H1 (cell line): Measurements from ENCODE around the gene GALNT15. TPM values are rescaled to one million over a fixed set of nuclear protein-coding genes. Genes with fewer than 3 reads are reported as not detected.

Source experiments
- CTCF ChIA-PET: fragments of 300-600 bp; sonication (Branson Sonifier 250); formaldehyde crosslinking; loops from one replicate; lab custom pipeline; 2021; ENCODE audit not compliant: partially characterized antibody; lab: Charles Lee
- POLR2A ChIA-PET: fragments of 300-600 bp; sonication (Branson Sonifier 250); formaldehyde crosslinking; loops from one replicate; lab custom pipeline; 2021; ENCODE audit warnings: inconsistent platforms; ENCODE audit not compliant: partially characterized antibody; lab: Charles Lee
- DNase-seq, 2 experiments: peaks; one replicate each; pipeline versions ENCODE4 v3.0.0 to v3.0.0-alpha.2; 2010 to 2022; ENCODE audit warnings: low spot score in 2 of 2, low read depth in 1 of 2, mixed read lengths in 1 of 2
- FAIRE-seq: peaks from 2 replicates; lab custom pipeline; 2011; peaks lifted over from hg19 to GRCh38; lab: Jason Lieb, UNC
- H2AFZ ChIP-seq: 2 replicates; pipeline ENCODE4 v1.8.1; 2012; ENCODE audit warnings: low read length, inconsistent platforms
- H2AK5ac ChIP-seq: 2 replicates; pipeline ENCODE4 v1.6.1; 2013; ENCODE audit warnings: low read depth, low read length
- H2BK120ac ChIP-seq: replicated peaks from 2 replicates; pipeline ENCODE3; 2013; ENCODE audit warnings: low read depth, low read length, inconsistent platforms
- H2BK12ac ChIP-seq: 2 replicates; pipeline ENCODE4 v1.6.1; 2013; ENCODE audit warnings: low read depth, low read length
- H2BK15ac ChIP-seq: 2 replicates; pipeline ENCODE4 v1.6.1; 2013; ENCODE audit warnings: low read length
- H2BK20ac ChIP-seq: 2 replicates; pipeline ENCODE4 v1.6.1; 2013; ENCODE audit warnings: low read length
- H2BK5ac ChIP-seq: 2 replicates; pipeline ENCODE4 v1.6.1; 2013; ENCODE audit warnings: low read depth, low read length
- H3K14ac ChIP-seq: 2 replicates; pipeline ENCODE4 v1.6.1; 2013; ENCODE audit warnings: inconsistent platforms; ENCODE audit not compliant: insufficient read length
- H3K18ac ChIP-seq: 2 replicates; pipeline ENCODE4 v1.6.1; 2013; ENCODE audit warnings: low read length; ENCODE audit errors: extremely low read depth
- H3K23ac ChIP-seq: 2 replicates; pipeline ENCODE4 v1.6.1; 2013; ENCODE audit warnings: inconsistent platforms; ENCODE audit not compliant: insufficient read length
- H3K23me2 ChIP-seq: 2 replicates; pipeline ENCODE4 v1.6.1; 2013; ENCODE audit warnings: low read depth, low read length
- H3K27ac ChIP-seq: 2 replicates; pipeline ENCODE4 v1.6.1; 2011; ENCODE audit warnings: low read depth, low read length, inconsistent platforms
- H3K27me3 ChIP-seq, 4 experiments: replicated peaks in 1 of 4; 1 replicate in 1 of 4; 2 replicates in 3 of 4; pipeline versions ENCODE4 v1.6.1 to v1.8.1; 2011 to 2013; ENCODE audit warnings: low read length in 3 of 4, mild to moderate bottlenecking in 3 of 4, inconsistent platforms in 2 of 4, mixed read lengths in 2 of 4, moderate library complexity in 1 of 4; ENCODE audit not compliant: control insufficient read depth in 3 of 4, insufficient read depth in 3 of 4; ENCODE audit errors: extremely low read depth in 1 of 4
- H3K36me3 ChIP-seq, 4 experiments: 2 replicates each; pipeline versions ENCODE4 v1.6.1 to v1.8.1; 2011 to 2013; ENCODE audit warnings: mild to moderate bottlenecking in 4 of 4, low read length in 3 of 4, moderate library complexity in 2 of 4, control low read depth in 1 of 4, inconsistent platforms in 1 of 4; ENCODE audit not compliant: insufficient read depth in 4 of 4, control insufficient read depth in 2 of 4
- H3K4ac ChIP-seq: replicated peaks from 2 replicates; pipeline ENCODE3; 2013; ENCODE audit warnings: low read length, low read depth, mixed read lengths, inconsistent platforms; ENCODE audit not compliant: insufficient read length
- H3K4me1 ChIP-seq, 4 experiments: replicated peaks in 1 of 4; 1 replicate in 1 of 4; 2 replicates in 3 of 4; pipeline versions ENCODE4 v1.6.1 to v1.8.1; 2011 to 2013; ENCODE audit warnings: low read length in 3 of 4, inconsistent platforms in 2 of 4, mixed read lengths in 1 of 4; ENCODE audit not compliant: insufficient read depth in 4 of 4, control insufficient read depth in 3 of 4
- H3K4me2 ChIP-seq, 2 experiments: 2 replicates each; pipeline versions ENCODE4 v1.6.1 to v1.8.1; 2011 to 2013; ENCODE audit warnings: low read depth in 2 of 2, low read length in 2 of 2, control low read depth in 1 of 2, inconsistent platforms in 1 of 2, mild to moderate bottlenecking in 1 of 2; ENCODE audit not compliant: insufficient read depth in 1 of 2
- H3K4me3 ChIP-seq, 4 experiments: fragments of 200-600, 300-600 bp in 1 of 4; sonication (generic), shearing (Covaris generic), sonication (Bioruptor Twin) in 1 of 4; 2 replicates each; pipeline versions ENCODE4 v1.5.1 to v1.8.1; 2011 to 2016; ENCODE audit warnings: low read length in 4 of 4, low read depth in 3 of 4, control low read depth in 2 of 4, inconsistent platforms in 2 of 4, mild to moderate bottlenecking in 2 of 4, mixed read lengths in 1 of 4, moderate library complexity in 1 of 4; ENCODE audit not compliant: insufficient read depth in 2 of 4; ENCODE audit errors: extremely low read depth in 1 of 4
- H3K56ac ChIP-seq: replicated peaks from 2 replicates; pipeline ENCODE3; 2013; ENCODE audit warnings: low read depth, mild to moderate bottlenecking, mixed read lengths, low read length, inconsistent platforms; ENCODE audit not compliant: insufficient read length
- H3K79me1 ChIP-seq: 2 replicates; pipeline ENCODE4 v1.6.1; 2013; ENCODE audit warnings: low read depth, low read length, control low read depth
- H3K79me2 ChIP-seq, 2 experiments: 2 replicates each; pipeline versions ENCODE4 v1.6.1 to v1.8.1; 2012 to 2013; ENCODE audit warnings: low read length in 2 of 2, mild to moderate bottlenecking in 2 of 2, inconsistent platforms in 1 of 2; ENCODE audit not compliant: insufficient read depth in 2 of 2, control insufficient read depth in 1 of 2
- H3K9ac ChIP-seq, 4 experiments: replicated peaks in 1 of 4; 1 replicate in 1 of 4; 2 replicates in 3 of 4; pipeline versions ENCODE4 v1.6.1 to v1.8.1; 2011 to 2013; ENCODE audit warnings: low read depth in 3 of 4, low read length in 3 of 4, control low read depth in 2 of 4, mild to moderate bottlenecking in 2 of 4, moderate library complexity in 2 of 4, inconsistent platforms in 1 of 4; ENCODE audit errors: extremely low read depth in 1 of 4
- H3K9me3 ChIP-seq, 2 experiments: 2 replicates each; pipeline versions ENCODE4 v1.6.1 to v1.8.1; 2012 to 2013; ENCODE audit warnings: mild to moderate bottlenecking in 2 of 2, moderate library complexity in 2 of 2, control low read depth in 1 of 2, inconsistent platforms in 1 of 2, low read depth in 1 of 2, low read length in 1 of 2, mixed read lengths in 1 of 2; ENCODE audit not compliant: insufficient read depth in 2 of 2
- H4K20me1 ChIP-seq, 2 experiments: replicated peaks in 1 of 2; 2 replicates each; pipeline versions ENCODE3 to v1.8.1; 2011 to 2013; ENCODE audit warnings: inconsistent platforms in 2 of 2, low read length in 2 of 2, mild to moderate bottlenecking in 1 of 2; ENCODE audit not compliant: insufficient read depth in 2 of 2, control insufficient read depth in 1 of 2
- H4K5ac ChIP-seq: 2 replicates; pipeline ENCODE4 v1.6.1; 2013; ENCODE audit warnings: low read length, low read depth, mixed read lengths, inconsistent platforms; ENCODE audit not compliant: insufficient read length
- H4K8ac ChIP-seq: 2 replicates; pipeline ENCODE4 v1.8.0; 2013; ENCODE audit warnings: mild to moderate bottlenecking, moderate library complexity, low read length, inconsistent platforms; ENCODE audit not compliant: insufficient read depth; ENCODE audit errors: extremely low read depth
- H4K91ac ChIP-seq: replicated peaks from 2 replicates; pipeline ENCODE3; 2013; ENCODE audit warnings: low read length, mixed read lengths, inconsistent platforms; ENCODE audit not compliant: insufficient read length
- ASH2L ChIP-seq: fragments of 200-600, 300-600 bp; sonication (generic); IDR thresholded peaks from one replicate; pipeline ENCODE4 v1.7.1; 2017; ENCODE audit warnings: low read length
- CBX8 ChIP-seq: fragments of 300-800, 300-1000 bp; sonication (generic); IDR thresholded peaks from 2 replicates; pipeline ENCODE4 v1.7.1; 2016; ENCODE audit warnings: low read depth, low read length, borderline replicate concordance
- CEBPB ChIP-seq: IDR thresholded peaks from 2 replicates; pipeline ENCODE4 v1.6.1; 2012; ENCODE audit warnings: low read depth, low read length
- EP300 ChIP-seq, 2 experiments: IDR thresholded peaks; 1 replicate in 1 of 2; 2 replicates in 1 of 2; pipeline ENCODE4 v1.6.1; 2011 to 2012; ENCODE audit warnings: low read depth in 2 of 2, low read length in 2 of 2, mild to moderate bottlenecking in 2 of 2, borderline replicate concordance in 1 of 2, inconsistent platforms in 1 of 2, moderate library complexity in 1 of 2
- JUND ChIP-seq: IDR thresholded peaks from 2 replicates; pipeline ENCODE4 v1.6.1; 2011; ENCODE audit warnings: mild to moderate bottlenecking, improper control_type of control experiment, low read length
- SIRT6 ChIP-seq: IDR thresholded peaks from one replicate; pipeline ENCODE4 v1.7.1; 2012; ENCODE audit warnings: low read length, inconsistent platforms
- SP2 ChIP-seq: IDR thresholded peaks from 2 replicates; pipeline ENCODE4 v1.6.1; 2012; ENCODE audit warnings: mild to moderate bottlenecking, low read length, inconsistent platforms
- SUZ12 ChIP-seq: fragments of 200-600 bp; sonication (generic); IDR thresholded peaks from 2 replicates; pipeline ENCODE4 v1.6.1; 2012; ENCODE audit warnings: mild to moderate bottlenecking, inconsistent platforms, low read length, moderate library complexity, mixed read lengths
- TBP ChIP-seq: IDR thresholded peaks from 2 replicates; pipeline ENCODE4 v1.6.1; 2011; ENCODE audit warnings: low read depth, low read length, improper control_type of control experiment
- TEAD4 ChIP-seq: IDR thresholded peaks from 2 replicates; pipeline ENCODE4 v1.6.1; 2012; ENCODE audit warnings: low read depth, low read length, inconsistent platforms, mixed read lengths
- USF2 ChIP-seq: IDR thresholded peaks from 2 replicates; pipeline ENCODE4 v1.6.1; 2011; ENCODE audit warnings: low read length, improper control_type of control experiment
- WGBS, 2 experiments: shearing (Covaris generic) in 1 of 2; methylation state at CpG; one replicate each; pipeline versions ENCODE4 v1.1.6 to v1.1.7; 2013 to 2015; ENCODE audit warnings: low lambda C conversion rate in 2 of 2, mixed read lengths in 2 of 2, inconsistent platforms in 1 of 2, low coverage in 1 of 2, missing lambda C conversion rate in 1 of 2; ENCODE audit not compliant: insufficient replicate concordance in 2 of 2, insufficient coverage in 1 of 2, insufficient read length in 1 of 2; ENCODE audit errors: extremely low coverage in 1 of 2, missing lambda C conversion rate in 1 of 2; 5-methylcytosine and 5-hydroxymethylcytosine counted together
- polyA plus RNA-seq, 7 experiments: library from polyadenylated mRNA; depleted of rRNA in 3 of 7; stranded (reverse) in 5 of 7; unstranded in 2 of 7; fragments of >200 nt in 5 of 7; fragments of 200-250 nt in 2 of 7; gene quantifications; 1 replicate in 5 of 7; 2 replicates in 1 of 7; 4 replicates in 1 of 7; pipeline versions ENCODE4 v1.2.1 to v1.2.3, GENCODE V29; 2011 to 2013; ENCODE audit warnings: missing spikeins in 2 of 7, mixed read lengths in 2 of 7
- total RNA-seq: library from RNA; stranded (reverse); fragmentation: NEBNext Ultra II Directional; extraction: Animal tissue kit (Norgen Biotek cat#: 25700); gene quantifications from 2 replicates; pipeline ENCODE4 v1.2.1, GENCODE V29; 2021
- TF ChIP-seq, protein P1 (sequence below): IDR thresholded peaks from 2 replicates; pipeline ENCODE4 v1.6.1; 2011; ENCODE audit warnings: low read depth, mild to moderate bottlenecking, low read length; ENCODE audit not compliant: insufficient read depth

Gene GALNT15
- total and polyA plus RNA-seq, 2 of the 8 experiments (the other 6 are each of a cell fraction or from before 2014, with no cell fraction given) = 0.02 TPM; not detected in 1

DNA sequence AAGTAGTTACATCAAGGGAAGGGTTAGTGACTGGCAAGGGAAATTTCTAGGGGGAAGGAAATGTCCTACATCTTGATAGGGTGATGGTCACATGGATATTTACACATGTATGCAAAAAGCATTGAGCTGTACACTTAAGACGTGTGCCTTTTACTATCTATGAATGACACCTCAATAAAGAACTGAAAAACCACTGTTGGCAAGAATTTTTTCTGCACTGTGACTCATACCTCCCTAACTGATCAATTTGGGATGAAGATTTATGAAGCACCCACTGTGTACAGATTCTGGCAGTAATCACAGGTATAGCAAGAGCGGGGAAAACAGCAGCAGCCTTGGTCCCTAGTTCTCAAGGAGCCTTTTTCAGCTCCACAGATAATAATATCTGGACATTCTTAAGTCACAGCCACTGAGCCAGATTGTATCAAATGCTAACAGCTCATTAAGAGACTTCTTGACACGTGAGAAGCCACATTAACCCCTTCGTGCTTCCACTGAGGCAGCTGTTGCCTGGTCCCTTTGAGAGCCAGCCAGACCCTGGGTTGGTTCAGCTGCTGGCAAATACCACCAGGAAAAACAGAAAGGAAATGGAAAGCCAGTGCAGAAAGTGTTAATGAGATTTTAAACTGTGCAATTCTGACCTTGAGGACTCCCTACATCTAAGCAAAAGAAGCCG lies 32.0 kb upstream of the GALNT15 start:
- Histone ChIP-seq H2BK120ac (no peak overlapping the region), H3K56ac (no peak overlapping the region), H2BK20ac (no peak overlapping the region), H3K23me2 (no peaks in the 10 kb centered on the region), H2BK12ac (no peak overlapping the region), H3K9me3 (peaks cover 14 to 21% of the 10 kb centered on the region in 2 experiments), H4K20me1 (no peaks in the 10 kb centered on the region), H2AK5ac (no peak overlapping the region), H2BK15ac (no peak overlapping the region), H3K23ac (no peak overlapping the region), H3K79me2 (no peaks in the 10 kb centered on the region), H3K79me1 (no peaks in the 10 kb centered on the region), H3K27me3 (no peaks in the 10 kb centered on the region), H4K91ac (no peak overlapping the region), H3K18ac (no peak overlapping the region), H3K4ac (no peak overlapping the region), H2BK5ac (no peak overlapping the region), H3K9ac (no peak overlapping the region), H2AFZ (no peak overlapping the region), H4K8ac (no peak overlapping the region), H3K27ac (no peak overlapping the region), H4K5ac (no peak overlapping the region), H3K14ac (no peak overlapping the region), H3K4me2 (no peak overlapping the region), H3K4me1 (no peaks in the 10 kb centered on the region), H3K4me3 (no peak overlapping the region), H3K36me3 (no peaks in the 10 kb centered on the region)
- no peak for TF ChIP-seq SUZ12
- TF ChIP-seq SIRT6 = no peak
- no peak for TF ChIP-seq TEAD4
- TF ChIP-seq, protein P1, sequence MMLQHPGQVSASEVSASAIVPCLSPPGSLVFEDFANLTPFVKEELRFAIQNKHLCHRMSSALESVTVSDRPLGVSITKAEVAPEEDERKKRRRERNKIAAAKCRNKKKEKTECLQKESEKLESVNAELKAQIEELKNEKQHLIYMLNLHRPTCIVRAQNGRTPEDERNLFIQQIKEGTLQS = no peak
- TF ChIP-seq SP2 = no peak
- TF ChIP-seq TBP = no peak
- no peak for TF ChIP-seq EP300 (IDR thresholded peaks at IDR 0.05; ENCODE audit: borderline replicate concordance in 1 of 2, low read depth in 2 of 2, low read length in 2 of 2)
- no peak for TF ChIP-seq CBX8
- no peak for TF ChIP-seq USF2
- no peak for TF ChIP-seq CEBPB
- no peak for TF ChIP-seq JUND
- TF ChIP-seq ASH2L = no peak
- FAIRE-seq (no peak), DNase-seq (no peak)
- CTCF ChIA-PET = interaction anchor here (0.7 to 1.1 kb wide), 2 partner anchors 10 to 686 kb away, joined by 3 read pairs; no protein-coding TSS in a partner anchor
- 91% methylated on average over 5 of the region's 5 CpGs; no CpG with 5 or more reads in 1 of the 2 experiments for WGBS, 2 experiments
- POLR2A ChIA-PET = interaction anchor here (1.2 kb wide), 1 partner anchor 48 kb away, joined by 3 read pairs; no protein-coding TSS in a partner anchor
